NCI-H345 (cell line): ENCODE results near the gene RUNDC3A.

Experiments
- DNase-seq: peaks from one replicate; lab custom pipeline; 2025; lab: John Stamatoyannopoulos, UW

Gene RUNDC3A

DNA sequence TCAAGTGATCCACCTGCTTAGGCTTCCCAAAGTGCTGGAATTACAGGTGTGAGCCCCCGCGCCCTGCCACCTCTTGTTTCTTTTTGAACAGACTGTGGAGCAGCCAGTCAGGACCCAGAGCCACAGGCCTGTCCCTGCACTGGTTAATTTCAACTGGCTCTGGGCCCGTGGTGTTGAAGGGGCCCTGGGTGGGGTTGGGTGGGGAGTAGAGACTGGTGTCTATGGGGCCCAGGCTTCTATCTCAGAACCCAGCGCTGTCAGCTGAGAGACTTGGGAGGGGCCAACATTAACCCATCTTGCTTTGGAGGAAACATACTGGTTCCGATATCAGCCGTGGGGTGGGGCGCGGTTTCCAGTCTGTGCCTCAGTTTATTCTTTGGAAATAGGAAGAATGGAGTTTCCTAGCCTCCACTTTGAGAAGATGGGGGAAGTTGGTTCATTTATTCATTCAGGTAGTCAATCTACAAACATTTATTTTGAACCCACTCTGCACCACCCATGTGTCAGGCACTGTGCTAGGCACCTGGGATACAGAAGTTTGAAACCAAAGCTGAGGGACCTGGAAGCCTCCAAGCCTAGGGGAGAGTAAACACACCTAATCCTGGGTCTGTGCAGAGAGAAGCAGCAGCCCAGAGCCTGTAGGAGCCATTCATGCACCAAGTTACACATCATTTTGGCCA lies 24.9 kb upstream of the RUNDC3A start:
- DNase-seq = no peak

DNA sequence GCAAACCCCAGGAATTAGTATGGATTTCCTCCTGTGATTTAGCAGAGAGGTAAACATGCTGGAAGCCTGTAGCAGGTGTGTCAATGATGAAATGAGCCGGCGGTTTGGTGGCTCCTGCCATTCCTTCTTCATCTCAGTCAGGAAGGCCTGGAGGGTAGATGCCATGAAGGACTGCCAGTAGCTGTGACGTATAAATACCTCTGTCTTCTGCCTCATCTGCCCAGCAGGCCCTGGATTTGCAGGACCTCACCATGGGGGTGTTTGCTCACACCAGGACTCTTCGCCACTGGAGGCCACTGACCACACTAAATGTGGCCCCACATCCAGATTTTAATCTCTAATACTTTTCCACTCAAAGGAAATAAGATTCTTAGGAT lies 24.4 kb upstream of the RUNDC3A start:
- no peak for DNase-seq

DNA sequence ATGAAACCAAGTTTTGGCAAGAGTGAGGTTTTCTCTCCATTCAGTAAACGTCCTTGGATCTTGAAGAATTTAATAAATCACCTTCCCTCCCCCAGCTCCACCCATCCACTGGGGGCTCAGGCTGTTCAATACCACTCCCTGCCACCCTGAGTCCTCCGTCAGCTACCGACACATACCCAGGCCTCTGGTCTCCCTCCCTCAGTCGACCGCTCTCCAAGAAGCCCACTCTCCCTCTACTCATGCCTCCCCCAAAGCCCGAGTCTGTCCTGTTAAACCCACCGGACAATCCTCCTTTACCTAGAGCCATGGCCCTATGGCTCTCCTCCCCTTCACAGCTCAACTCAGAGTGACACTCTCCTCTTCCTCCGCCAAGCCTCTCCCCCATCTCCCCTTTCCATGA lies 20.8 kb upstream of the RUNDC3A start:
- no peak for DNase-seq

DNA sequence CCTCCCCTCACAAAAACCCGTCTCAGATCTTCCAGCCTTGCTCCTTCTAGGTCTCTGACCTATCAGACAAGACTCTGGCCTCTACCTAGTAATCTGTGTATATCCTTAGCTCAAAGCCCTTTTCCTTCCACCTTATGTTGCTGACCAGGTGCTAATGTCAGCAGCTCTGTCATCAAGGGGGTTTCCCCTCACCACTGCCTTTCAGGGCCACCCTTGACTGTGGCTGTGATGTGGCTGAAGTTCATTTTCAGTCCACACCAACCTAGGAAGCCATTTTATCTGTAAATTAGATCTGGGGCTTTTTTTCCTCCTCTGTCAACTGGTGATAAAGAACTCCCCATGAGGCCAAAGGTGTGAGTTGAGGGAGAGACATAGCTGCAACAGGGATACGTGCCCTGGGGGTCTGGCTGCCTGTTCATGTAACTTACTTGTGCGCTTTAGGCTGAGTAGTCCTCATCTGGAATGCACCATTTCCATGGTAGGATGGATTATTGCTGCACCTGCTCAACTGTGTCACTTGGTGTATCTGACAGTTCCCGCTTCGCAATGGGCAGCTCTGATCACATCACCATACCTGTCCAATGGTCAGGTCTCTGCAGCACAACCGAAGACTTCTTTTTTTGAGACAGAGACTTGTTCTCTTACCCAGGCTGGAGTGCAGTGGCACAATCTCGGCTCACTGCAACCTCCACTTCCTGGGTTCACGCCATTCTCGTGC lies 14.7 kb upstream of the RUNDC3A start:
- DNase-seq = no peak

DNA sequence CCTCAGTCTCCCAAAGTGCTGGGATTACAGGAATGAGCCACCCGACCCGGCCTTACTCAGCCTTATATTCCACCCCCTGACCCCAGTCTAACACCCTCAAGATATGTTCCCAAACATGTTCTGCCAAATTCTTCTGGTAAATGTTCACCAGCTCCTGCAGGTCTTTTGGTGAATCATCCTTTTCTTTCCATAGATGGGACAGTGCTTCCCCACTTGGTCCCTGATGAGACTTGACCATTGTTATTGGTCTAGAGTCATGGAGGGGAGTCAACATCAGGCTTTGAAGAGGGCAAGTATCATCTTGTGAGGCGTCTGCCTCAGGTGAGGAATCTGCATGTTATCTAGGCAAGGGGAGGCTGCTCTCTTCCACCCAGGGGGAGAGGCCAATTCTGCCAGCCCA lies 10.4 kb upstream of the RUNDC3A start:
- DNase-seq = no peak

DNA sequence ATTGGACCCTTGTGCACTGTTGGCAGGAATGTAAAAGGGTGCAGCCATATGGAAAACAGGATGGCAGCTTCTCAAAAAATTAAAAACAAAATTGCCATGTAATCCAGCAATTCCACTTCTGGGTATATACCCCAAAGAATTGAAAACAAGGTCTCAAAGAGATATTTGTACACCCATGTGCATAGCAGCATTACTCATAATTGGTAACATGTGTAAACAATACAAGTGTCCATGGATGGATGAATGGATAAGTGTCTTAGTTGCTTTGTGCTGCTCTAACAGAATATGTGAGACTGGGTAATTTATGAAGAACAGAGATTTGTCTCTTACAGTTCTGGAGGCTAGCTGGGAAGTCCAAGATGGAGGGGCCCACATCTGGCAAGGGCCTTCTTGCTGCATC lies 3.8 kb upstream of the RUNDC3A start:
- DNase-seq = no peak

DNA sequence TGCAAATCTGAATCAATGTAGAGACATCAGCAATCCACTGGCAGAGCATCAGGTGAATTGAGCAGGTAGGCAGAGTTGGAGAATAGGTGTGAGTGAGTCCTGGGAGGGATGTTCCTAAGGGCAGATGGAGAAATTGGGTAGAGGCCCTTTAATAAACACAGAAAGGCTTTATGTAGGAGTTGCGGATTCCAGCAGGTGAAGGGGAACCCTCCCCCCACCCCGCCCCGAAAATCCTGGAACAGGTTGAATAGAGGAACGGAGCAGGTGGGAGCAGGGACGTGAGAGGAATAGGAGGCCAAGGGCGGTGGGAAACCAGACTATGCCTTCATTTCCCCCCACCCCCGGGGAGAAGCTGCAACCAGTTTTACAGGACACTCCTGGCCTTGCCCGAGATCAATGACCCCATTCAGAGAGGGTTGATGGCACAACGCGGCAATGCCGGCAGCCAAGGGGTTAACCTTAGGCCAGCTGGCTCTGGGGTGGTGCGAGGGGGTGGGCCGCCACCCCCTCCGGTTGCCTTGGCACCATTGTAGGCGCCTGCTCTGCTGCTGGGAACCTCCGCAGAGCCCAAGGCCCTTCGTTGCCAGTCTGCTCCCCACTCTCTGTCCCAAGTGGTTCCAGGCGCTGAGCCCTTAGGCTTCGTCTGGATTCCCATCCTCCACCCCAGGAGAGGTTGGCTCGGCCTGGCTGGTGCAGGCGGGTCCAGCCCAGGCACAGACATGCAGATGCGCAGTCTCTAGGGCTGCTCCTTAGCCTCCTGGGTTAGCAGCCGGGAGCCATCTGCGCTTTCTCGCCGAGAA lies 814 bp upstream of the RUNDC3A start:
- DNase-seq = peak; percentile 69

DNA sequence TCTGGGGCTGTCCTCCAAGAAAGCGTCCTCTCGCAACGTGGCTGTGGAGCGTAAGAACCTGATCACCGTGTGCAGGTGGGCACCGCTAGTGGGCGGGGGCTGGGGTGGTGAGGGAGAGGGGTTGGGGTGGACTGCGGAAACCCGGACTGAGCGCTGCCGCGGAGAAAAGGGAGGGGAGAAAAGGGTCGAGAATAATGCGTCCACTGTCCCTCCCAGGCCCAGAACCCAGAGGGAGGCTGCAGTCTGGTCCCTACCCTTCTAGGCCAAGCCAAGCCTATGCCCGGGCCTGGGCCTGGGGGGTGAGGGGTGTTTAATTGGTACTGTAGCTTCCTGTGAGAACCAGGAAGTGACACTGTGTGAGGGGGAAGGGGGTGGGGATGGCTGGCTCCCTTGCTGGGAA lies 464 bp downstream of the RUNDC3A start:
- DNase-seq = peak; percentile 41

DNA sequence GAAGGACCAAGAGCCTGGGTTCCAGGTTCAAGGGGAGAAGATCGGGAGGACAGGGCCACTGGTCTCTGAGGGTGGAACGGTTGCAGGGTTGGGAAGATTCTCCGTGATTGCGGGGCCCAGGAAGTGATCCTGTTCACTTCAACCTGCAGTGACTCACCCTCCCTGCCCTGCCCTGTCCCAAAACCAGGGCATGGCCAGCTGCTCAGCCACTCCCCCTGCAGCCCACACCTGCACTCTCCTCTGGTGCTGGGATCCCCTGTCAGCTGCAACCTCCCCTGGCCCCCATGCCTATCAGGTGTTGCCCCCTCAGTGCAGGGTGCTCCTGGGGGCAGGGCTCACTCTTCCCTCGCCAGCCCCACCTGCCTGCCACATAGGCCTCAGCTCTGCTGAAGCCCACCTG lies 1.1 kb downstream of the RUNDC3A start:
- DNase-seq = no peak

DNA sequence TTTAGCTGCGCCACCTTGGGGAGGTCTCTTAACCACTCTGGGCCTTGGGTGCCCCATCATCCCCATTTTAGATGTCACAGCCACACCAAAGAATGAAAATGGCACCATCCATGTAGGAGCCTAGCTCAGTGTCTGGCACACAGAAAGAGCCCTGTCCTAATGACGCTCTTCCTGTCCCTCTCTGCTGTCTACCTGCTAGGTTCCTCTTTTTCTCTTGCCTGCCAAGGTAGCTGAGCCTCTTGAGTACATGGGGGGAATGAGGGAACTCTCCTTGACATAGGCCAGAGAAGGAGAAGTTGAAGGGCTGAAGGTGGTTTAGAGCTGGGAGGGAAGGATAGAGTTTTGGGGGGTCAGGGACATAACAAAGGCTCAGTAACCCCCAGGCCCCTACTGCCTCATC lies 1.8 kb downstream of the RUNDC3A start:
- no peak for DNase-seq

DNA sequence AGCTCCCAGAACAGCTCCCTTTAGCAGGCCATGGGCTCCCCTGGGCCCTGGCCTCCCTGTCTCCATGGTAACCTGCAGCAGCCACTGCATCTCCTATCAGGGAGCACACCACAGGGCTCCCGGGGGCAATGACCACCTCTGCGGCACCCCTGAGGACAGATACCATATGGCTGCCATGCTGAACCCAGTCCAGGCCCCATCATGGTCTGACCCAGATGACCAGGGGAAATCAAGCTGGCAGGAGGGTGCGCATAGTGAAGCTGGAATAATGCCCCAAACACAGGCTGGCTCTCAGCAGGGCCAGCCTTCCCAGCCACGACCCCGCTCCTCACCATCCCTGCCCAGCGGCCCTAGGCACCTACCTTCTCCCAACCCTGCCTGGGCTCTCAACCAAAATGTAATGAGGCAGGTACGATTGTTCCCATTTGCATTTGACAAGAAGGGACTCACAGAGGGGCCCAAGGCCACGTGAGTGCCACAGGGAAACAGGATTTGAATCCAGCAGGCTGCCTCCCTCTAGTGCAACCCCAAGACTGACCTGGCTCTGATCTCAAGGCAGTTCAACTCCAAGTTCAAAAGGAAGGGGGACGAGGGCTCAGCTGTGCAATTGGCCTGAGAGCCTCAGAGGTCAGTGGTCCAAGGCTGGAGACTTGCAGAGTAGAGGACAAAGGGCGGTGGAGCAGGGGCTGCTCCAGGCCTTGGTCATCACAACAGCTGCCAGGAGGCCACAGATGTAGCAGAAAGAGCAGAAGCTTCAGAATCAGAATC lies 2.4 kb downstream of the RUNDC3A start:
- DNase-seq = no peak

DNA sequence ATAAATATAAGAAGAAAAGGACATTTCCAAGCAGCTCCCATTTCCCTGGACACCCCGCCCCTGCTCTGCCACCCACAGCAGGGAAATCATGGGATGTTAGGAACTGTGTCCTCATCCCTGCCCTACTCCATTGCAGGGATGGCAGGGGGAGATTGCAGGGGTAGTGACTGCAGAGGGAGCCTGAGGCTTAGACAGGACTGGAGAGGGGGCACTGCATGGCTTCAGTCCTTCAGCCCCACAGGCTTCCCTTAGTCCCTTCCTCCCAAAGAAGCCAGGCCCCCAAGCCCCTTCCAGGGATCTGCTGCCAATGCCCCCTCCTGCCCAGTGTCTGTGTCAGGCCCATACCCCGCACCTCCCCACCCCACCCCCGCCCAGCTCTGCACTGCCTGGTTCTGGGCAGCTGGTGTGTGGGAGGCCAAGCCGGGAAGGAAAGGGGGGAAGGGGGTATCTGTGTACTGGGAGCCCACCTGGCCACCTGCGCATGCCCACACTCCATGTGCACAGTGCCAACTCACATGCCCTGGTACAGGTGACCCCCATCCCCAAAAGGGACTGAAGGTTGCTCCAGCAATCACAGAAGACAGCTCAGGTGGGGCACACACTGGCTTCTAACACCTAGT lies 3.3 kb downstream of the RUNDC3A start:
- no peak for DNase-seq

DNA sequence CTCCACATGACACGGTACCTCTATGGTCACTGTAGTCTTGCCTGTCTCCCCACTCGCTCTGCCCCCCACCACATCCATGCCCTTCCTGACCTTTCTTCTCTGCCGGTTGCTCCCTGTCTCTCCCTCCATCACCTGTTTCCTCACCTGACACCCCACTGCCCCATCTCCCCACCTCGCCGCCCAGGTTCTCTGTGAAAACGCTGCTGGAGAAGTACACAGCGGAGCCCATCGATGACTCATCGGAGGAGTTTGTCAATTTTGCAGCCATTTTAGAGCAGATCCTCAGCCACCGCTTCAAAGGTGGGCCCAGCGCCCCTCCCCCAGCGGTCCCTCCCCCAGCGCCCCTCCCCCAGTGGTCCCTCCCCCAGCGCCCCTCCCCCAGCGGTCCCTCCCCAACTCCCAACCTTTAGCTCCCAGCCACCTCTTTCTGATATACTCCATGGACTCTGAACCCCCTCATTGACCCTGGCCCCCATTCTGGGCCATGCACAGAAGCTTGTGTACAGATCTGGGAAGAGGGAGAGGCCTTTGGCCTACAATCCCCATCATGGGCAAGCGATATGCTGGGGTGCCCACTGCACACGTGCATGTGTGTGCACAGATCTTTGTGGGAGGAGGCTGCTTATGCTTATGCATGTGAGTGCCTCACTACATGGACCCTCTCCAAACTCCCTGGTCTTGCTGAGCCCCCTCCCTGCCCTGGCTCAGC lies 4.1 kb downstream of the RUNDC3A start:
- DNase-seq = no peak

DNA sequence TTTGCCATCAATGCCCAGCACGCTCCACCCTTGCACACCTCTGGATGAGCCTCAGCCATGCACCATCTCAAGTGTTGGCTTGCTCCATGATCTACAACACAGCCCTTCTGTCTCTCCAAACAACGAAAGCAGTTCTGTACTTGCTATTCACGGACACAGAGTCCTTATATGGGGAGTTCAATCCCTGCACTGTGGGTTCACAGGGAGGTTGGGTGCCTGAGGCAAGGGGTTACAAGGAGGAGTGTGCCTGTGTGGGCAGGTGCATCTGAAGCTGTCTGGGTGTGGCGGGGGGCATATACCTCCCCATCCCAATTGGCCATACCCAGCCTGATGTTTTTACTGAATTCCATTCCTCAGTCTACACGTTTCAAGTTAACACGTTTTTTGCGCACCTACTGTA lies 5.6 kb downstream of the RUNDC3A start:
- DNase-seq = no peak

DNA sequence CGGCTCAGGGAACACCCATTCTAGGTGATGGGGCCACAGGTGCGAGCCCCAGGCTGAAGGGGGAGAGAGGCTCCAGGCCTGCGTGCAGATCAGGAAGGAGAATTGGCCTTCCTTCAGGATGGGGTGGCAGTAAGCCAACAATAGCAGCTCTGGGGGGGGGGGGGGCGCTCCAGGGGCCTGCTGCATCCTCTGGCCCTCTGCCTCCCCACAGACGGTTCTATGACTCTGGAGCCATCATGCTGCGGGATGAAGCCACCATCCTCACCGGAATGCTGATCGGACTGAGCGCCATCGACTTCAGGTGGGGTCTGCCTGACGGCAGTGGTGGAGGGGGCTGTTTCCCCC lies 6.1 kb downstream of the RUNDC3A start:
- DNase-seq = no peak

DNA sequence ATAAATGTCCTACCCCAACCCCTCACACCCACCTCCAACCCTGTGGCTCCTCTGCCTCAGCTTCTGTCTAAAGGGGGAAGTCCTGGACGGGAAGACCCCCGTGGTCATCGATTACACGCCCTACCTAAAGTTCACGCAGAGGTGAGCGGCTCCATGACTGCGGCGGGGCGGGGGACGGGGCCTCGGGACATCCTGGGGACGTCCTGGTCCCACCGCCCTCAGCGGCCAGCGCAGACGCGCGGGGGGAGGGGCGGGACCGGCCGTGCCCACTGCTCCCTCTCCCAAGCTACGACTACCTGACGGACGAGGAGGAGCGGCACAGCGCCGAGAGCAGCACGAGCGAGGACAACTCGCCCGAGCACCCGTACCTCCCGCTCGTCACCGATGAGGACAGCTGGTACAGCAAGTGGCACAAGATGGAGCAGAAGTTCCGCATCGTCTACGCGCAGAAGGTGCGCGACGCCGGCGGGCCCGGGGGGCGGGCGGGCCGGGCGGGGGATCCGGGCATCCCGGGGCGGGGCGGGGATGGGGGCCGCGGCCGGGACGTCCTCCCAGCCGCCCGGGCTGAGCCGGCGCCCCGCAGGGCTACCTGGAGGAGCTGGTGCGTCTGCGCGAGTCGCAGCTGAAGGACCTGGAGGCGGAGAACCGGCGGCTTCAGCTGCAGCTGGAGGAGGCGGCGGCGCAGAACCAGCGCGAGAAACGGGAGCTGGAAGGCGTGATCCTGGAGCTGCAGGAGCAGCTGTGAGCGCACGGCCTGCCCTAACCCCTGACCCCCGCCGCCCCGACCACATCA lies 6.7 kb downstream of the RUNDC3A start:
- no peak for DNase-seq

DNA sequence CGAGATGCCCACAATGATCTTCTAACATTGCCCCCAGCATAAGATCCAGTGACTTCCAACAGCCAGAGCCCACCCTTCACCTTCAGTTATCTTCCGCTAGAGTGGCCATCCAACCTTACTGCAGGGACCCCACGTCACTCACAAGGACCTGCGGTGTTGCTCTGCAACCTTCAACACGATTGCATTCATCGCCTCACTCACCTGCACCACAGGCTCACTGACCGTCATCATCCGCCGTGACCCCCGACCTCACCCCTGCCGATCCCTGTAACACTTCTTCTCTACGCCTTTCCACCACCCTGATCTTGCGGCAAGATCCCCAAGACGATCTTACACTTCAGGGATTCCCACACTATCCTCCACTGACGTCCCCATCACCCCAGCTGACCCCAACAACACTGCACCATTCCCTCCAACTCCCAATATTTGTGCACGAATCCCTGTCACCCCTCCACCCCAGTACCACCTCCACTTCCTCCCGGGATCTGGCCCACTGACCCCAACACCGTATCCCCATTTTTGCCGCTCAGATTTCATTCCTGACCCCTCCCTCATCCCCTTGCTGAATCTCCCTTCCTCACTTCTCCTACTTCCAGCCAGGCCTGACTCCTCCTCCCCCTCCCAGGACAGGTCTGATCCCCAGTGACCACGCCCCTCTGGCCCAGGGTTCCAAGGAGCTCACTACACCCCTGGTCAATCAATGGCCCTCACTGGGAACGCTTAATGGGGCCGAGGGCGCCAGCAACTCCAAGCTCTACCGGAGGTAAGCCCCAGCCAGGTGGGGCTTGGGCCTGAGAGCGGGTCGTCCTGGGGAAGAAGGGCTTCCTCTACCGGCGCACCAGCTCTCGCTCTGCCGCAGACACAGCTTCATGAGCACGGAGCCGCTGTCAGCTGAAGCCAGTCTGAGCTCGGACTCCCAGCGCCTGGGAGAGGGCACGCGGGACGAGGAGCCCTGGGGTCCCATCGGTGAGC lies 7.6 kb downstream of the RUNDC3A start:
- DNase-seq = no peak

DNA sequence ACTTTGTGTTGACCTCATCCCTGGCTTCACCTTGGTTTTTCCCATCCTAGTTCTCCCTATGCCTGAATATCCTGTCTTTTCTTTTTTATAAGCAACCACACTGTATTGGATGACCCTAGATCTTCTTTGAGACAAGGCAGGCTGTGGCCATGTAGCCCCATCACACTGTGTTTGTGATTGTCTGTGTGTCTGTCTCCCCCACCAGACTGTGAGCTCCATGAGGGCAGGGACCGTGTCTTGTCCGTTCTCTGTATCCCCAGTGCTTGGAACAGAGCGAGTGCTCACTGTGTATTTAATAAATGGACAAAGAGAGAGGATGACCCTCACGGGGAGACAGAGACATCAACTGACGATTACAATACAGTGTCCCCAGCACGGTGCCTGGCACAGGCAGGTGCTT lies 9.1 kb downstream of the RUNDC3A start:
- DNase-seq = no peak
